Esophagus squamous epithelium (tissue), 5 donors: ENCODE measurements around the gene CHST11. TPM values are rescaled to one million over a fixed set of nuclear protein-coding genes. Genes with fewer than 3 reads are reported as not detected.

ENCODE experiments used
- DNase-seq: peaks from one replicate; lab custom pipeline; 2025; lab: John Stamatoyannopoulos, UW
- H3K27ac ChIP-seq, 4 donors: fragments of 200-600 bp; sonication (generic); one replicate each; pipeline ENCODE4 v1.5.1; 2016 to 2019; ENCODE audit warnings: mild to moderate bottlenecking in 1 of 4
- H3K27me3 ChIP-seq, 4 donors: fragments of 200-600 bp; sonication (generic); 1 replicate in 3 of 4; 2 replicates in 1 of 4; pipeline versions ENCODE4 v1.5.1 to v1.6.0; 2017 to 2021; ENCODE audit warnings: antibody characterized with exemption in 1 of 4
- H3K36me3 ChIP-seq, 3 donors: fragments of 200-600 bp; sonication (generic); one replicate each; pipeline ENCODE4 v1.5.1; 2016 to 2019
- H3K4me1 ChIP-seq, 3 donors: fragments of 200-600 bp; sonication (generic); one replicate each; pipeline ENCODE4 v1.5.1; 2017 to 2019
- H3K4me3 ChIP-seq, 4 donors: fragments of 200-600 bp; sonication (generic); 1 replicate in 3 of 4; 2 replicates in 1 of 4; pipeline ENCODE4 v1.5.1; 2016 to 2019; ENCODE audit warnings: mild to moderate bottlenecking in 2 of 4, moderate library complexity in 1 of 4
- H3K9me3 ChIP-seq, 3 donors: fragments of 200-600 bp; sonication (generic); one replicate each; pipeline ENCODE4 v1.5.1; 2016 to 2019
- CTCF ChIP-seq, 6 experiments: fragments of 450-650 bp in 4 of 6; fragments of 200-600 bp in 2 of 6; sonication (generic) in 2 of 6; IDR thresholded peaks; one replicate each; pipeline ENCODE4 v1.5.1; 2016 to 2019; ENCODE audit warnings: antibody characterized with exemption in 6 of 6, mild to moderate bottlenecking in 4 of 6, moderate library complexity in 4 of 6
- POLR2A ChIP-seq, 4 donors: fragments of 450-650 bp; IDR thresholded peaks; one replicate each; pipeline ENCODE4 v1.6.1; 2017; ENCODE audit warnings: antibody characterized with exemption in 4 of 4, mild to moderate bottlenecking in 4 of 4, moderate library complexity in 3 of 4
- WGBS, 2 donors: methylation state at CpG; one replicate each; pipeline ENCODE4 v1.1.5; 2018; 5-methylcytosine and 5-hydroxymethylcytosine counted together
- intact Hi-C: fragments of 100-400 bp; cut with DNase I; formaldehyde crosslinking; loops from one replicate; pipeline ENCODE4 v1.15.0; 2022
- total RNA-seq, 4 donors: library from RNA; depleted of rRNA; stranded (reverse); fragments of >200 nt; gene quantifications; one replicate each; pipeline ENCODE4 v1.1.0, GENCODE V29; 2016
- donor health status: DM: yes; HTN: yes; CAD: no.

The CHST11 gene
- total RNA-seq, 4 donors from 2014 or later: 6.3 to 12.6 (median 10.3) TPM

DNA sequence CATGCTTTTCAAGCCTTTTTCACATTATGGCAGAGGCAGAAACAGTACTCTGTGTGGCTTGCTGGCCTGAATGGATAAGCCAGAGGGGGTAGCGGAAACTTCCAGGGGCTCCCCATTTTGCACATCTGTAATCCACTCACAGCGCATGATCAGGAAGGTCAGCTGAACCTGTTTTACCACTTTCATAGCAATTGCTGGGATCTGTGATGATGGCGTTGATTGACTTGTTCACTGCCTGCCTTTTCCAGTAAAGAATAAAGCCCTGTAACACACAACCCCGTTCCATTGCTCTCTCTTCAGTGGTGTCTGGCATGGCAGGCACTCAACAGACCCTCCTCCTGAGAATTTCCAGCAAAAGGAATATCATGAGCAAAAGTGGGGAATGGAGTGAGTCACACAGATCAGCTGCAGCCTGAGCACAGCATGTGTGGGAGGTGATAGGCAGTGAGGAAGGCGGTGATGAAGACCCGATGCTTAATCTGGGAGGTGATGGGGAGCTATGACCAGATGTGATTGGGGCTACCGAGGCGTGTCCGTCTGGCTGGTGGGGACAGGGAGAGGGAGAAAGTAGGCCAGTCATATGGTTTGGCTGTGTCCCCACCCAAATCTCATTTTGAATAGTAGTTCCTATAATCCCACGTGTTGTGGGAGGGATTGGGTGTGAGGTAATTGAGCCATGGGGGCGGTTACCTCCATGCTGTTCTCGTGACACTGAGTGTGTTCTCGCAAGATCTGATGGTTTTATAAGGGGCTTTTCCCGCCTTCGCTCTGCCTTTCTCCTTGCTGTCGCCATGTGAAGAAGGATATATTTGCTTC is 44.7 kb upstream of the CHST11 start:
- WGBS, 2 donors: 72 to 76% methylated on average over 15 to 16 of the region's 16 CpGs

DNA sequence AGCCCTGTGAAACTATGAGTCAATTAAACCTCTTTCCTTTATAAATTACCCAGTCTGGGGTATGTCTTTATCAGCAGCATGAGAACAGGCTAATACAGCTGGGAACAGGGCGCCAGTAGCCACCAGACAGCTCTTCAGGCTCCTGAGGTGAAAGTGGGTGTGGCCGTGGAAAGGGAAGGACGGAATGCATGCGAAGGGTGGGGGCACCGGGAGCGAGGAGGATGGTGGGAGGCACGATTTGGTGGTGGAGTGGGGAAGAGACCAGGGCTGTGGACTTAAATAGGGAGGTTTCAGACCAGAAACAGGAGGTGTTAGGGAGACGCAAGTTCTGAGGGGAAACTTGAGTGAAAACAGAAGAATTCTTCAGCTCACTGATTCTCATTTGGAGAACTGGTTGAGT is 44.1 kb upstream of the CHST11 start:
- Histone ChIP-seq H3K4me1 (no peaks in the 10 kb centered on the region), H3K27ac (no peak overlapping the region), H3K27me3 (no peaks in the 10 kb centered on the region), H3K9me3 (no peaks in the 10 kb centered on the region), H3K4me3 (no peak overlapping the region), H3K36me3 (no peaks in the 10 kb centered on the region)
- 64 to 79% methylated on average over 7 to 8 of the region's 8 CpGs for WGBS, 2 donors
- intact Hi-C loops: no loop called here
- no peak for TF ChIP-seq POLR2A (IDR thresholded peaks at IDR 0.05)
- TF ChIP-seq CTCF (IDR thresholded peaks at IDR 0.05): no peak
- DNase-seq: no peak

More for the DNA sequence above, 44.7 kb upstream of the CHST11 start:
- Histone ChIP-seq H3K36me3 (no peaks in the 10 kb centered on the region), H3K27ac (no peak overlapping the region), H3K4me3 (no peak overlapping the region), H3K4me1 (no peaks in the 10 kb centered on the region), H3K27me3 (no peaks in the 10 kb centered on the region), H3K9me3 (no peaks in the 10 kb centered on the region)
- DNase-seq: no peak
- intact Hi-C loops: no loop called here
- no peak for TF ChIP-seq CTCF (IDR thresholded peaks at IDR 0.05)
- no peak for TF ChIP-seq POLR2A (IDR thresholded peaks at IDR 0.05)

- H3K36me3 ChIP-seq: no peaks in the 10 kb centered on the region
- intact Hi-C loops: no loop called here
- no peak overlapping the region for H3K27ac ChIP-seq
- H3K4me3 ChIP-seq: no peak overlapping the region
- no peak for DNase-seq
- TF ChIP-seq CTCF (IDR thresholded peaks at IDR 0.05) (no peak), POLR2A (IDR thresholded peaks at IDR 0.05) (no peak)
- no peaks in the 10 kb centered on the region for H3K27me3 ChIP-seq
- H3K4me1 ChIP-seq: no peaks in the 10 kb centered on the region
- WGBS, 2 donors: 78 to 84% methylated on average over 6 of the region's 6 CpGs
- no peaks in the 10 kb centered on the region for H3K9me3 ChIP-seq
Measured at GRCh38 chr12:104413330-104413729, 43.4 kb upstream of the CHST11 start.

DNA sequence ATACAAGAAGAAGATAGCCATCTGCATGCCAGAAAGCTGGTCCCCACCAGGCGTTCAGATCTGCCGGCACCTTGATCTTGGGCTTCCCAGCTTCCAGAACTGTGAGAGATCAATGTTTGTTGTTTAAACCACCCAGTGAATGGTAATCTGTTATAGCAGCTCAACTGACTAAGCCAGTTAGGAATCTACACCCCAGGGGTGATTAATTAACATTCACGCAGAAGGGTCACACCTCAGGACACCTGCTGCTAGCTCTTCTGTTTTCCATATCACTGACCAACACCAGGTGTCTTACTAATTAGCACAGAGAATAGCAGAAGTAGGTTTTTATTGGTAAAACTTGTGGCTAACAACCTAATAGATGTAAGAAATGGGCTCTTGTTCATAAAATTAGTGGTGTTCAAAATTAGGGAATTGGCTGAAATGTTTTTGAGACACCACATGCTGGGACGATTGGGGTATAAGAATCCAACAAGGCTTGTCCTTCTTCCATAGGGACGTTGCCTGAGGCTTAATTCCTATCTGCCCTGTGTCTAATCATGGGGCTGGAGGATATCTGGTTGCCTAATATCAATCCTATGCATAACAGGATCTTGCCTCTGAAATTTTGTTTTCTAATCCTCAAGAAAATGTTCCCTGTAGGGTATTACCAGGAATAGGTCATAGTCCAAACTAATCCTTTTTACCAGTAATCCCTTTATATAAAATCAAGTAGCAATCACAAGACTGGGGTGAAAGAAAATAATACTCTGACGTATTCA is 42.0 kb upstream of the CHST11 start:
- H3K4me3 ChIP-seq: no peak overlapping the region
- H3K27me3 ChIP-seq: no peaks in the 10 kb centered on the region
- no peaks in the 10 kb centered on the region for H3K9me3 ChIP-seq
- H3K36me3 ChIP-seq: no peaks in the 10 kb centered on the region
- WGBS, 2 donors: 39 to 51% methylated on average over 6 of the region's 6 CpGs
- no peaks in the 10 kb centered on the region for H3K4me1 ChIP-seq
- no peak for TF ChIP-seq POLR2A (IDR thresholded peaks at IDR 0.05)
- no peak for TF ChIP-seq CTCF (IDR thresholded peaks at IDR 0.05)
- no peak overlapping the region for H3K27ac ChIP-seq
- intact Hi-C loops: no loop called here
- no peak for DNase-seq
